Mesothelial cell of epicardium (in vitro differentiated cells): Measurements from ENCODE around the gene PHACTR2. TPM values are rescaled to one million over a fixed set of nuclear protein-coding genes. Genes with fewer than 3 reads are reported as not detected.
"Not testable (repeated sequence)": the region's sequence is repeated elsewhere in the genome, so short reads cannot be mapped to it uniquely, and the experiment has no call there.

Experiments used
- DNase-seq, 2 experiments: peaks; one replicate each; pipeline ENCODE4 v3.0.0; 2021; ENCODE audit warnings: low spot score in 2 of 2; ENCODE audit not compliant: unreplicated experiment in 2 of 2
- H3K27ac Mint-ChIP-seq: 2 replicates; pipeline ENCODE4 v1.8.0; 2021; ENCODE audit warnings: mixed read lengths
- H3K27me3 Mint-ChIP-seq: 2 replicates; pipeline ENCODE4 v1.8.0; 2021; ENCODE audit warnings: low read depth, mixed read lengths
- H3K36me3 Mint-ChIP-seq: 2 replicates; pipeline ENCODE4 v1.8.0; 2021; ENCODE audit warnings: mixed read lengths
- H3K4me1 Mint-ChIP-seq: 2 replicates; pipeline ENCODE4 v1.8.0; 2021; ENCODE audit warnings: mixed read lengths
- H3K4me3 Mint-ChIP-seq: 2 replicates; pipeline ENCODE4 v1.8.0; 2021; ENCODE audit warnings: mild to moderate bottlenecking, moderate library complexity, mixed read lengths
- H3K9me3 Mint-ChIP-seq: 2 replicates; pipeline ENCODE4 v1.8.0; 2021; ENCODE audit warnings: mixed read lengths
- CTCF ChIP-seq: fragments of 200-600 bp; sonication (generic); IDR thresholded peaks from one replicate; pipeline ENCODE4 v1.5.0; 2021; ENCODE audit warnings: antibody characterized with exemption; ENCODE audit not compliant: unreplicated experiment
- total RNA-seq: library from RNA; stranded (reverse); gene quantifications from 3 replicates; pipeline ENCODE4 v1.2.1, GENCODE V29; 2021

Gene PHACTR2
- total RNA-seq, 1 donor from 2014 or later, result 124 TPM

GRCh38 chr6:143843677-143843999 is 165.9 kb downstream of the PHACTR2 start:
- Mint-ChIP-seq H3K4me3 (peak overlapping the region; percentile 91), H3K36me3 (peaks cover 18% of the 10 kb centered on the region), H3K27me3 (no peaks in the 10 kb centered on the region), H3K9me3 (no peaks in the 10 kb centered on the region), H3K27ac (peak overlapping the region; percentile 99), H3K4me1 (peaks cover 23% of the 10 kb centered on the region)
- no peak for DNase-seq
- no peak for TF ChIP-seq CTCF

- H3K9me3 Mint-ChIP-seq, result no peaks in the 10 kb centered on the region
- no peak for TF ChIP-seq CTCF
- no peaks in the 10 kb centered on the region for H3K27me3 Mint-ChIP-seq
- peaks cover 19% of the 10 kb centered on the region for H3K4me1 Mint-ChIP-seq
- peak overlapping the region; percentile 99 for H3K27ac Mint-ChIP-seq
- DNase-seq, result no peak
- H3K36me3 Mint-ChIP-seq, result peaks cover 20% of the 10 kb centered on the region
- peak overlapping the region; percentile 91 for H3K4me3 Mint-ChIP-seq
These were observed 166.2 kb downstream of the PHACTR2 start for GRCh38 chr6:143844006-143844405.

- no peaks in the 10 kb centered on the region for H3K27me3 Mint-ChIP-seq
- peaks cover 30% of the 10 kb centered on the region for H3K36me3 Mint-ChIP-seq
- no peak for DNase-seq
- no peak overlapping the region for H3K4me3 Mint-ChIP-seq
- no peak for TF ChIP-seq CTCF
- H3K4me1 Mint-ChIP-seq, result peaks cover 14% of the 10 kb centered on the region
- no peaks in the 10 kb centered on the region for H3K9me3 Mint-ChIP-seq
- no peak overlapping the region for H3K27ac Mint-ChIP-seq
These were observed 167.3 kb downstream of the PHACTR2 start for GRCh38 chr6:143845033-143845432.

- DNase-seq, H3K4me1 Mint-ChIP-seq, H3K4me3 Mint-ChIP-seq, H3K27me3 Mint-ChIP-seq, H3K27ac Mint-ChIP-seq: not testable (repeated sequence)
- peaks cover 89% of the 10 kb centered on the region for H3K36me3 Mint-ChIP-seq
- H3K9me3 Mint-ChIP-seq, result peaks cover 50% of the 10 kb centered on the region
These were observed 173.9 kb downstream of the PHACTR2 start for GRCh38 chr6:143851706-143852105.

- not testable (repeated sequence) for DNase-seq, H3K27me3 Mint-ChIP-seq, H3K27ac Mint-ChIP-seq, H3K4me3 Mint-ChIP-seq, H3K4me1 Mint-ChIP-seq
- Mint-ChIP-seq H3K9me3 (peaks cover 50% of the 10 kb centered on the region), H3K36me3 (peaks cover 92% of the 10 kb centered on the region)
These were observed 177.3 kb downstream of the PHACTR2 start for GRCh38 chr6:143855057-143855456.

- not testable (repeated sequence) for H3K4me3 Mint-ChIP-seq, H3K4me1 Mint-ChIP-seq, H3K27me3 Mint-ChIP-seq, H3K27ac Mint-ChIP-seq, DNase-seq
- Mint-ChIP-seq H3K9me3 (peaks cover 51% of the 10 kb centered on the region), H3K36me3 (peaks cover 85% of the 10 kb centered on the region)
These were observed 179.0 kb downstream of the PHACTR2 start for GRCh38 chr6:143856762-143857161.

GRCh38 chr6:143857651-143858050 is 179.9 kb downstream of the PHACTR2 start:
- Mint-ChIP-seq H3K36me3 (peaks cover 80% of the 10 kb centered on the region), H3K4me1 (no peaks in the 10 kb centered on the region), H3K27me3 (no peaks in the 10 kb centered on the region), H3K4me3 (no peak overlapping the region), H3K27ac (no peak overlapping the region), H3K9me3 (peaks cover 43% of the 10 kb centered on the region)
- TF ChIP-seq CTCF, result no peak
- DNase-seq, result no peak
